HepG2 (cell line): ENCODE measurements around the gene INO80. TPM values are rescaled to one million over a fixed set of nuclear protein-coding genes. Genes with fewer than 3 reads are reported as not detected.
A peak's percentile ranks its signal among the peaks of the same experiment; 100 is the strongest.

ENCODE experiments used
- ATAC-seq: fragments of 200-7000 bp; cut with Tn5 transposase; 3 replicates; pipeline ENCODE4 v1.9.1; 2020; ENCODE audit warnings: mild to moderate bottlenecking, moderate library complexity
- BruUV-seq: library from RNA; stranded (reverse); fragments of 400-500 nt; replicated peaks from 2 replicates; lab custom pipeline; 2021; lab: Mats Ljungman, UMichigan
- CTCF ChIA-PET: fragments of 300-600 bp; formaldehyde crosslinking; extraction: SDS; loops from one replicate; lab custom pipeline; 2021; ENCODE audit warnings: low total read pairs, inconsistent platforms, low intra/inter-chr PET ratio; lab: Yijun Ruan, JAX
- POLR2A ChIA-PET: fragments of 350-600 bp; sonication (Branson Sonifier 250); formaldehyde crosslinking; loops from one replicate; lab custom pipeline; 2020; ENCODE audit warnings: antibody characterized with exemption, inconsistent platforms; lab: Yijun Ruan, JAX
- DNase-seq: peaks from one replicate; pipeline ENCODE4 v3.0.0-alpha.2; 2015; ENCODE audit warnings: low spot score
- FAIRE-seq: peaks from 3 replicates; lab custom pipeline; 2011; peaks lifted over from hg19 to GRCh38; lab: Jason Lieb, UNC
- H2AFZ ChIP-seq: one replicate; pipeline ENCODE4 v1.6.1; 2011; ENCODE audit warnings: low read length, inconsistent platforms
- H3K27ac ChIP-seq: fragments of 300-600 bp; 3 replicates; pipeline ENCODE4 v1.8.0; 2011; ENCODE audit warnings: mixed run types, mild to moderate bottlenecking, mixed read lengths, low read length, inconsistent platforms; ENCODE audit not compliant: insufficient read depth; ENCODE audit errors: extremely low read length
- H3K27me3 ChIP-seq, 2 experiments: fragments of 200-600 bp in 1 of 2; 2 replicates in 1 of 2; 3 replicates in 1 of 2; pipeline versions ENCODE4 v1.6.0 to v1.8.0; 2011; ENCODE audit warnings: low read length in 2 of 2, mild to moderate bottlenecking in 2 of 2, moderate library complexity in 2 of 2, inconsistent platforms in 1 of 2; ENCODE audit not compliant: insufficient read depth in 2 of 2, control insufficient read depth in 1 of 2
- H3K36me3 ChIP-seq, 2 experiments: fragments of 200-600 bp in 1 of 2; replicated peaks in 1 of 2; 2 replicates in 1 of 2; 3 replicates in 1 of 2; pipeline versions ENCODE4 v1.5.1 to v1.8.0; 2011; ENCODE audit warnings: low read length in 2 of 2, inconsistent platforms in 1 of 2; ENCODE audit not compliant: insufficient read depth in 2 of 2, control insufficient read depth in 1 of 2
- H3K4me1 ChIP-seq: 2 replicates; pipeline ENCODE4 v1.5.1; 2012; ENCODE audit warnings: low read length, inconsistent platforms; ENCODE audit not compliant: insufficient read depth
- H3K4me2 ChIP-seq: 2 replicates; pipeline ENCODE4 v1.6.0; 2011; ENCODE audit warnings: low read depth, low read length, inconsistent platforms
- H3K4me3 ChIP-seq, 3 experiments: fragments of 200-600 bp in 1 of 3; sonication (generic), shearing (Covaris generic) in 1 of 3; replicated peaks in 1 of 3; 2 replicates each; pipeline ENCODE4 v1.5.1; 2011 to 2016; ENCODE audit warnings: low read length in 3 of 3, inconsistent platforms in 2 of 3, low read depth in 2 of 3, mild to moderate bottlenecking in 2 of 3, control low read depth in 1 of 3, mixed read lengths in 1 of 3; ENCODE audit not compliant: insufficient read depth in 1 of 3
- H3K79me2 ChIP-seq: one replicate; pipeline ENCODE4 v1.6.1; 2011; ENCODE audit warnings: low read length, inconsistent platforms; ENCODE audit not compliant: insufficient read depth
- H3K9ac ChIP-seq: 2 replicates; pipeline ENCODE4 v1.6.0; 2011; ENCODE audit warnings: mild to moderate bottlenecking, low read depth, low read length, inconsistent platforms; ENCODE audit not compliant: insufficient read depth
- H3K9me3 ChIP-seq: 2 replicates; pipeline ENCODE4 v1.5.1; 2012; ENCODE audit warnings: mild to moderate bottlenecking, low read length
- H4K20me1 ChIP-seq: 2 replicates; pipeline ENCODE4 v1.6.0; 2011; ENCODE audit warnings: inconsistent platforms, mild to moderate bottlenecking, low read length, moderate library complexity; ENCODE audit not compliant: insufficient read depth
- ARNTL ChIP-seq: sonication (generic); formaldehyde crosslinking; IDR thresholded peaks from 2 replicates; pipeline ENCODE4 v1.4.0; 2020; ENCODE audit warnings: mild to moderate bottlenecking, missing genetic modification reagents
- ASH2L ChIP-seq: fragments of 300-600, 200-600 bp; sonication (generic); IDR thresholded peaks from 2 replicates; pipeline ENCODE4 v1.7.0; 2017; ENCODE audit warnings: low read depth, mild to moderate bottlenecking, moderate library complexity, mixed read lengths, low read length; ENCODE audit not compliant: insufficient read length
- DNMT3B ChIP-seq: conservative IDR thresholded peaks from 2 replicates; pipeline ENCODE4 v1.6.1; 2016; ENCODE audit warnings: missing biosample characterization, control low read depth
- EHMT2 ChIP-seq: fragments of 200-600 bp; sonication (generic); IDR thresholded peaks from 2 replicates; pipeline ENCODE4 v1.7.0; 2017; ENCODE audit warnings: antibody characterized with exemption, low read depth, low read length, borderline replicate concordance
- HMG20A ChIP-seq: IDR thresholded peaks from 2 replicates; pipeline ENCODE4 v1.6.1; 2016; ENCODE audit warnings: borderline replicate concordance
- MLX ChIP-seq: IDR thresholded peaks from 2 replicates; pipeline ENCODE4 v1.6.1; 2016
- NR2F1 ChIP-seq, 2 experiments: fragments of 450-650 bp in 1 of 2; formaldehyde crosslinking in 1 of 2; IDR thresholded peaks; 2 replicates each; pipeline versions ENCODE4 v1.5.0 to v1.6.1; 2016 to 2020; ENCODE audit warnings: mild to moderate bottlenecking in 1 of 2, missing compliant biosample characterization in 1 of 2, missing genetic modification reagents in 1 of 2, moderate library complexity in 1 of 2
- PAF1 ChIP-seq: IDR thresholded peaks from 2 replicates; pipeline ENCODE4 v1.6.1; 2016; ENCODE audit warnings: missing genetic modification reagents, missing compliant biosample characterization
- POLR2G ChIP-seq: fragments of 200-400 bp; formaldehyde crosslinking; IDR thresholded peaks from 2 replicates; pipeline ENCODE4 v1.6.1; 2018; ENCODE audit warnings: mild to moderate bottlenecking, low read depth, low read length, moderate library complexity
- SKI ChIP-seq: fragments of 450-650 bp; IDR thresholded peaks from one replicate; pipeline ENCODE4 v1.6.1; 2018; ENCODE audit warnings: mild to moderate bottlenecking; ENCODE audit not compliant: partially characterized antibody
- SPEN ChIP-seq: sonication (generic); formaldehyde crosslinking; IDR thresholded peaks from 2 replicates; pipeline ENCODE4 v1.5.1; 2020; ENCODE audit warnings: low read depth, mild to moderate bottlenecking, missing genetic modification reagents
- SUZ12 ChIP-seq: fragments of 150-350 bp; IDR thresholded peaks from 2 replicates; pipeline ENCODE4 v1.6.1; 2014; ENCODE audit warnings: low read depth, low read length
- THAP11 ChIP-seq: IDR thresholded peaks from 2 replicates; pipeline ENCODE4 v1.6.1; 2016; ENCODE audit warnings: missing biosample characterization, missing genetic modification reagents
- YY1 ChIP-seq: IDR thresholded peaks from 2 replicates; pipeline ENCODE4 v1.6.1; 2011; ENCODE audit warnings: low read length, low read depth, moderate library complexity, mild to moderate bottlenecking; ENCODE audit not compliant: insufficient read depth, insufficient replicate concordance
- ZBTB7A ChIP-seq: sonication (generic); formaldehyde crosslinking; IDR thresholded peaks from 2 replicates; pipeline ENCODE4 v1.8.0; 2022; ENCODE audit warnings: mild to moderate bottlenecking, missing genetic modification reagents
- ZFX ChIP-seq: sonication (generic); formaldehyde crosslinking; IDR thresholded peaks from 2 replicates; pipeline ENCODE4 v1.4.0; 2020; ENCODE audit warnings: mild to moderate bottlenecking, low read depth, missing genetic modification reagents, moderate library complexity
- ZNF33B ChIP-seq: sonication (generic); formaldehyde crosslinking; IDR thresholded peaks from 2 replicates; pipeline ENCODE4 v1.5.1; 2020; ENCODE audit warnings: mild to moderate bottlenecking, missing genetic modification reagents
- ZNF761 ChIP-seq: sonication (generic); formaldehyde crosslinking; conservative IDR thresholded peaks from 2 replicates; pipeline ENCODE4 v1.4.0; 2020; ENCODE audit warnings: mild to moderate bottlenecking, missing genetic modification reagents
- WGBS: methylation state at CpG from one replicate; pipeline ENCODE4 v1.1.6; 2017; ENCODE audit warnings: low lambda C conversion rate; 5-methylcytosine and 5-hydroxymethylcytosine counted together
- in situ Hi-C: cut with HindIII; loops from 2 replicates; pipeline ENCODE4 v1.10.0; 2017; ENCODE audit warnings: low pct_unique_long_range_greater_than_20kb; ENCODE audit not compliant: extremely low pct_ligation_motif_present
- intact Hi-C: fragments of 100-400 bp; cut with micrococcal nuclease; formaldehyde crosslinking; loops from one replicate; pipeline ENCODE4 v1.10.0; 2022; ENCODE audit not compliant: unreplicated experiment
- polyA plus RNA-seq, 8 experiments: library from polyadenylated mRNA; depleted of rRNA in 3 of 8; stranded (reverse) in 7 of 8; unstranded in 1 of 8; fragments of >200 nt; fragmentation: Illumina TruSeq in 4 of 8; extraction: Trizol in 4 of 8; gene quantifications; 2 replicates each; pipeline versions ENCODE4 v1.2.1 to v1.2.3, GENCODE V29; 2011 to 2016; ENCODE audit warnings: low read depth in 4 of 8, missing spikeins in 1 of 8, mixed read lengths in 1 of 8; ENCODE audit not compliant: insufficient read depth in 1 of 8
- total RNA-seq, 5 experiments: library from RNA; depleted of rRNA; stranded (reverse); fragments of >200 nt; fragmentation: Illumina TruSeq; extraction: Trizol; gene quantifications; 2 replicates each; pipeline ENCODE4 v1.2.3, GENCODE V29; 2016; ENCODE audit warnings: low read depth in 1 of 5

Gene INO80
- total and polyA plus RNA-seq, 2 of the 13 experiments (the other 11 are each of a cell fraction or from before 2014, with no cell fraction given): 3.6 to 14.8 TPM

- no peak overlapping the region for H3K4me2 ChIP-seq
- BruUV-seq: no TSS peak
- in situ Hi-C loops (no loop called here), intact Hi-C loops (no loop called here)
- no peak for ATAC-seq
- H3K27ac ChIP-seq: no peak overlapping the region
- WGBS: 98% methylated on average over 2 of the region's 2 CpGs
- H3K4me1 ChIP-seq: peaks cover 6% of the 10 kb centered on the region; the same call in 1 of the 2 replicates
- no peak for FAIRE-seq
- H3K9me3 ChIP-seq: no peaks in the 10 kb centered on the region
- POLR2A ChIA-PET: no interaction called here
- H4K20me1 ChIP-seq: no peaks in the 10 kb centered on the region
- no peaks in the 10 kb centered on the region for H3K27me3 ChIP-seq
- no peak for DNase-seq
- no peak overlapping the region for H2AFZ ChIP-seq
- H3K79me2 ChIP-seq: no peaks in the 10 kb centered on the region
- CTCF ChIA-PET: no interaction called here
- no peak overlapping the region for H3K9ac ChIP-seq
- peaks cover 11 to 47% of the 10 kb centered on the region in 2 experiments for H3K36me3 ChIP-seq
- H3K4me3 ChIP-seq: no peak overlapping the region
- no peak for TF ChIP-seq ASH2L
- TF ChIP-seq THAP11 (CRISPR knock-in tag): no peak
- TF ChIP-seq ZNF33B (CRISPR knock-in tag): no peak
These were observed 104.8 kb downstream of the INO80 start for GRCh38 chr15:41011055-41011815.

- ChIA-PET POLR2A (no interaction called here), CTCF (no interaction called here)
- Histone ChIP-seq H3K36me3 (peaks cover 9 to 48% of the 10 kb centered on the region in 2 experiments), H3K4me3 (no peak overlapping the region), H3K27me3 (no peaks in the 10 kb centered on the region), H3K4me2 (no peak overlapping the region), H3K9me3 (no peaks in the 10 kb centered on the region), H4K20me1 (no peaks in the 10 kb centered on the region), H3K9ac (no peak overlapping the region), H3K4me1 (peaks cover 6% of the 10 kb centered on the region; the same call in 1 of the 2 replicates), H2AFZ (no peak overlapping the region), H3K79me2 (no peaks in the 10 kb centered on the region), H3K27ac (no peak overlapping the region)
- FAIRE-seq: peak; percentile 67
- no peak for DNase-seq
- intact Hi-C loops (no loop called here), in situ Hi-C loops (no loop called here)
- no TSS peak for BruUV-seq
- peak; percentile 58; the same call in 2 of the 3 replicates for ATAC-seq
- TF ChIP-seq SPEN (no peak), ZFX (CRISPR knock-in tag) (no peak), POLR2G (no peak), ZBTB7A (CRISPR knock-in tag) (no peak), HMG20A (CRISPR knock-in tag) (no peak), MLX (CRISPR knock-in tag) (no peak), ARNTL (CRISPR knock-in tag) (no peak), SKI (no peak), PAF1 (CRISPR knock-in tag) (no peak), SUZ12 (no peak), EHMT2 (no peak), YY1 (no peak), ZNF761 (CRISPR knock-in tag) (no peak), NR2F1 (CRISPR knock-in tag; IDR thresholded peaks at IDR 0.05) (no peak), DNMT3B (CRISPR knock-in tag) (no peak)
These were observed 105.7 kb downstream of the INO80 start for GRCh38 chr15:41010345-41010744.
